Measurements from ENCODE around the gene LGALS14.
"Not testable (repeated sequence)": the region's sequence is repeated elsewhere in the genome, so short reads cannot be mapped to it uniquely, and the experiment has no call there.

The LGALS14 gene

GRCh38 chr19:39704181-39705044 lies at the start of gene LGALS14:
LGALS14 (plus strand) TSS chr19:39704481; CDS start chr19:39704529, 48 bp downstream.
- Mint-ChIP-seq H3K4me1 (no peaks in the 10 kb centered on the region), H3K36me3 (no peaks in the 10 kb centered on the region), H3K9me3 (no peaks in the 10 kb centered on the region), H3K27ac (no peak within 1 kb of the TSS), H3K4me3 (no peak within 1 kb of the TSS), H3K27me3 (peaks cover 25 to 26% of the 10 kb centered on the region in 2 donors)
- no peak for ATAC-seq (replicated peaks)
- no peak for DNase-seq

GRCh38 chr19:39655613-39656012 lies 48.7 kb upstream of the LGALS14 start, which contains the start of gene LGALS16:
LGALS16 (plus strand) TSS chr19:39655913; CDS start chr19:39655962, 49 bp downstream.
- no peak within 1 kb of the TSS for H3K4me3 Mint-ChIP-seq
- peaks cover 38 to 59% of the 10 kb centered on the region in 2 donors for H3K27me3 Mint-ChIP-seq
- no peaks in the 10 kb centered on the region for H3K36me3 Mint-ChIP-seq
- DNase-seq (no peak), ATAC-seq (replicated peaks) (no peak)
- peaks cover 2 to 5% of the 10 kb centered on the region in 2 donors for H3K4me1 Mint-ChIP-seq
- H3K27ac Mint-ChIP-seq: no peak within 1 kb of the TSS
- H3K9me3 Mint-ChIP-seq: no peaks in the 10 kb centered on the region

GRCh38 chr19:39659791-39660190 lies 44.5 kb upstream of the LGALS14 start:
- Mint-ChIP-seq H3K27ac (no peak overlapping the region), H3K4me1 (peaks cover 2 to 5% of the 10 kb centered on the region in 2 donors), H3K4me3 (no peak overlapping the region), H3K9me3 (no peaks in the 10 kb centered on the region), H3K36me3 (no peaks in the 10 kb centered on the region), H3K27me3 (peaks cover 38 to 57% of the 10 kb centered on the region in 2 donors)
- ATAC-seq (replicated peaks): peak; percentile 76 to 80
- DNase-seq: no peak

- H3K4me3 Mint-ChIP-seq: no peak overlapping the region
- no peak overlapping the region for H3K27ac Mint-ChIP-seq
- peaks cover 2 to 5% of the 10 kb centered on the region in 2 donors for H3K9me3 Mint-ChIP-seq
- ATAC-seq (replicated peaks) (no peak), DNase-seq (no peak)
- H3K36me3 Mint-ChIP-seq: peaks cover 0 to 2% of the 10 kb centered on the region in 2 donors
- H3K27me3 Mint-ChIP-seq: peaks cover 40 to 61% of the 10 kb centered on the region in 2 donors
- H3K4me1 Mint-ChIP-seq: peaks cover 2 to 5% of the 10 kb centered on the region in 2 donors
Observed at GRCh38 chr19:39660661-39661060, 43.6 kb upstream of the LGALS14 start.

GRCh38 chr19:39661565-39661964 lies 42.7 kb upstream of the LGALS14 start:
- Mint-ChIP-seq H3K4me1 (peaks cover 2 to 5% of the 10 kb centered on the region in 2 donors), H3K9me3 (peaks cover 9 to 11% of the 10 kb centered on the region in 2 donors), H3K36me3 (peaks cover 0 to 6% of the 10 kb centered on the region in 2 donors), H3K27ac (no peak overlapping the region), H3K4me3 (no peak overlapping the region), H3K27me3 (peaks cover 41 to 62% of the 10 kb centered on the region in 2 donors)
- no peak for ATAC-seq (replicated peaks)
- DNase-seq: no peak

- not testable (repeated sequence) for DNase-seq; H3K36me3 Mint-ChIP-seq; H3K4me3 Mint-ChIP-seq; ATAC-seq (replicated peaks); H3K27ac Mint-ChIP-seq; H3K4me1 Mint-ChIP-seq
- Mint-ChIP-seq H3K9me3 (peaks cover 11 to 12% of the 10 kb centered on the region in 2 donors), H3K27me3 (peaks cover 35 to 66% of the 10 kb centered on the region in 2 donors)
Observed at GRCh38 chr19:39669860-39670259, 34.4 kb upstream of the LGALS14 start.

GRCh38 chr19:39670998-39671397 lies 33.3 kb upstream of the LGALS14 start:
- Mint-ChIP-seq H3K9me3 (peaks cover 3 to 7% of the 10 kb centered on the region in 2 donors), H3K27me3 (peaks cover 42 to 63% of the 10 kb centered on the region in 2 donors), H3K4me3 (no peak overlapping the region), H3K27ac (no peak overlapping the region), H3K4me1 (peaks cover 6 to 9% of the 10 kb centered on the region in 2 donors), H3K36me3 (peaks cover 2 to 3% of the 10 kb centered on the region in 2 donors)
- DNase-seq: no peak
- no peak for ATAC-seq (replicated peaks)

- Mint-ChIP-seq H3K36me3 (peaks cover 0 to under 1% of the 10 kb centered on the region in 2 donors), H3K4me3 (no peak overlapping the region), H3K27me3 (peaks cover 37 to 58% of the 10 kb centered on the region in 2 donors), H3K27ac (no peak overlapping the region), H3K4me1 (peaks cover 8 to 11% of the 10 kb centered on the region in 2 donors), H3K9me3 (peaks cover 0 to under 1% of the 10 kb centered on the region in 2 donors)
- ATAC-seq (replicated peaks): peak; percentile 85 to 92
- DNase-seq: peak; percentile 25
Observed at GRCh38 chr19:39671739-39672363, 32.4 kb upstream of the LGALS14 start.

- H3K4me3 Mint-ChIP-seq: no peak overlapping the region
- H3K27me3 Mint-ChIP-seq: peaks cover 31 to 52% of the 10 kb centered on the region in 2 donors
- ATAC-seq (replicated peaks) (no peak), DNase-seq (no peak)
- no peaks in the 10 kb centered on the region for H3K9me3 Mint-ChIP-seq
- peaks cover 8 to 11% of the 10 kb centered on the region in 2 donors for H3K4me1 Mint-ChIP-seq
- no peak overlapping the region for H3K27ac Mint-ChIP-seq
- no peaks in the 10 kb centered on the region for H3K36me3 Mint-ChIP-seq
Observed at GRCh38 chr19:39672473-39672872, 31.8 kb upstream of the LGALS14 start.

- not testable (repeated sequence) for H3K36me3 Mint-ChIP-seq; H3K4me3 Mint-ChIP-seq; ATAC-seq (replicated peaks); H3K27ac Mint-ChIP-seq; DNase-seq; H3K9me3 Mint-ChIP-seq
- H3K4me1 Mint-ChIP-seq: peaks cover 8 to 11% of the 10 kb centered on the region in 2 donors
- peaks cover 38 to 49% of the 10 kb centered on the region in 2 donors for H3K27me3 Mint-ChIP-seq
Observed at GRCh38 chr19:39673862-39674261, 30.4 kb upstream of the LGALS14 start.

GRCh38 chr19:39676004-39676403 lies 28.3 kb upstream of the LGALS14 start:
- DNase-seq (no peak), ATAC-seq (replicated peaks) (peak; percentile 60 to 74)
- Mint-ChIP-seq H3K4me1 (peaks cover 11% of the 10 kb centered on the region in 2 donors), H3K9me3 (no peaks in the 10 kb centered on the region), H3K36me3 (no peaks in the 10 kb centered on the region), H3K27ac (peak overlapping the region; percentile 75), H3K4me3 (no peak overlapping the region), H3K27me3 (peaks cover 49 to 50% of the 10 kb centered on the region in 2 donors)

GRCh38 chr19:39677961-39678889 lies 26.1 kb upstream of the LGALS14 start:
- no peak for DNase-seq
- H3K27me3 Mint-ChIP-seq: peaks cover 38 to 49% of the 10 kb centered on the region in 2 donors
- H3K27ac Mint-ChIP-seq: no peak overlapping the region
- H3K4me3 Mint-ChIP-seq: no peak overlapping the region
- peaks cover 5 to 7% of the 10 kb centered on the region in 2 donors for H3K4me1 Mint-ChIP-seq
- H3K36me3 Mint-ChIP-seq: no peaks in the 10 kb centered on the region
- H3K9me3 Mint-ChIP-seq: no peaks in the 10 kb centered on the region
- no peak for ATAC-seq (replicated peaks)

GRCh38 chr19:39679056-39679790 lies 25.1 kb upstream of the LGALS14 start:
- H3K36me3 Mint-ChIP-seq: no peaks in the 10 kb centered on the region
- ATAC-seq (replicated peaks): no peak
- H3K27me3 Mint-ChIP-seq: peaks cover 29 to 43% of the 10 kb centered on the region in 2 donors
- H3K4me3 Mint-ChIP-seq: no peak overlapping the region
- H3K9me3 Mint-ChIP-seq: no peaks in the 10 kb centered on the region
- H3K27ac Mint-ChIP-seq: no peak overlapping the region
- H3K4me1 Mint-ChIP-seq: peaks cover 5 to 7% of the 10 kb centered on the region in 2 donors
- DNase-seq: no peak
